B cell (primary cell): Measurements from ENCODE around the gene FAM43A. TPM values are rescaled to one million over a fixed set of nuclear protein-coding genes. Genes with fewer than 3 reads are reported as not detected.

Source experiments
- ATAC-seq: fragments of 200-7000 bp; cut with Tn5 transposase; one replicate; pipeline ENCODE4 v1.10.0; 2021; ENCODE audit warnings: low read depth, mild to moderate bottlenecking, moderate number of reproducible peaks, moderate library complexity
- CTCF ChIA-PET: fragments of 350-600 bp; sonication (Branson Sonifier 250); formaldehyde crosslinking; loops from one replicate; lab custom pipeline; 2021; ENCODE audit warnings: antibody characterized with exemption, inconsistent platforms; lab: Charles Lee
- POLR2A ChIA-PET: fragments of 350-600 bp; sonication (Branson Sonifier 250); formaldehyde crosslinking; loops from one replicate; lab custom pipeline; 2021; ENCODE audit warnings: antibody characterized with exemption; lab: Charles Lee
- DNase-seq: peaks from one replicate; pipeline ENCODE4 v3.0.0; 2013
- H2AFZ ChIP-seq: 2 replicates; pipeline ENCODE4 v1.6.1; 2012; ENCODE audit warnings: mild to moderate bottlenecking, low read depth, low read length; ENCODE audit not compliant: insufficient read depth, poor library complexity, severe bottlenecking
- H3K27ac ChIP-seq, 2 donors: 1 replicate in 1 of 2; 2 replicates in 1 of 2; pipeline ENCODE4 v1.5.1; 2012 to 2013; ENCODE audit warnings: low read length in 2 of 2, mild to moderate bottlenecking in 2 of 2, moderate library complexity in 1 of 2
- H3K27me3 ChIP-seq, 4 experiments: fragments of 200-600 bp in 1 of 4; sonication (generic) in 1 of 4; replicated peaks in 1 of 4; 1 replicate in 2 of 4; 2 replicates in 2 of 4; pipeline versions ENCODE4 v1.6.1 to v1.7.0; 2013 to 2016; ENCODE audit warnings: low read length in 3 of 4, mild to moderate bottlenecking in 2 of 4, mixed read lengths in 1 of 4, moderate library complexity in 1 of 4; ENCODE audit not compliant: insufficient read depth in 4 of 4, control insufficient read depth in 3 of 4; ENCODE audit errors: control extremely low read depth in 1 of 4
- H3K36me3 ChIP-seq, 2 experiments: replicated peaks in 1 of 2; 1 replicate in 1 of 2; 2 replicates in 1 of 2; pipeline versions ENCODE4 v1.6.1 to v1.7.1; 2013; ENCODE audit warnings: low read length in 1 of 2; ENCODE audit not compliant: insufficient read depth in 2 of 2, control insufficient read depth in 1 of 2; ENCODE audit errors: control extremely low read depth in 1 of 2, extremely low read depth in 1 of 2
- H3K4me1 ChIP-seq, 2 donors: fragments of 200-600 bp in 1 of 2; sonication (generic) in 1 of 2; 1 replicate in 1 of 2; 2 replicates in 1 of 2; pipeline versions ENCODE4 v1.5.1 to v1.6.1; 2013 to 2017; ENCODE audit warnings: low read length in 2 of 2; ENCODE audit not compliant: control insufficient read depth in 2 of 2, insufficient read depth in 2 of 2
- H3K4me2 ChIP-seq: replicated peaks from 2 replicates; pipeline ENCODE3; 2012; ENCODE audit warnings: mild to moderate bottlenecking, low read depth, low read length; ENCODE audit not compliant: poor library complexity, severe bottlenecking
- H3K4me3 ChIP-seq, 5 experiments: fragments of 200-600 bp in 1 of 5; sonication (generic) in 1 of 5; 1 replicate in 3 of 5; 2 replicates in 2 of 5; pipeline versions ENCODE4 v1.5.1 to v1.7.0; 2011 to 2016; ENCODE audit warnings: low read length in 4 of 5, mild to moderate bottlenecking in 4 of 5, low read depth in 2 of 5, control low read depth in 1 of 5, moderate library complexity in 1 of 5; ENCODE audit not compliant: insufficient read depth in 1 of 5; ENCODE audit errors: control extremely low read depth in 1 of 5, extremely low read depth in 1 of 5
- H3K79me2 ChIP-seq: fragments of 200-600 bp; sonication (generic); one replicate; pipeline ENCODE4 v1.6.0; 2016; ENCODE audit warnings: low read length; ENCODE audit not compliant: control insufficient read depth, insufficient read depth
- H3K9ac ChIP-seq: fragments of 200-600 bp; sonication (generic); 2 replicates; pipeline ENCODE4 v1.6.1; 2017; ENCODE audit warnings: mild to moderate bottlenecking, low read length, moderate library complexity
- H3K9me3 ChIP-seq, 3 donors: one replicate each; pipeline versions ENCODE4 v1.6.1 to v1.7.1; 2013; ENCODE audit warnings: low read length in 2 of 3; ENCODE audit not compliant: control insufficient read depth in 2 of 3, insufficient read depth in 1 of 3; ENCODE audit errors: control extremely low read depth in 1 of 3
- H4K20me1 ChIP-seq: 2 replicates; pipeline ENCODE4 v1.6.0; 2012; ENCODE audit warnings: mild to moderate bottlenecking, low read length; ENCODE audit not compliant: insufficient read depth, control insufficient read depth, poor library complexity, severe bottlenecking
- H3K27ac Mint-ChIP-seq: one replicate; pipeline ENCODE4 v1.8.0; 2021; ENCODE audit warnings: mixed read lengths
- H3K27me3 Mint-ChIP-seq: one replicate; pipeline ENCODE4 v1.8.0; 2021; ENCODE audit warnings: mixed read lengths
- H3K4me1 Mint-ChIP-seq: one replicate; pipeline ENCODE4 v1.8.0; 2021; ENCODE audit warnings: mixed read lengths
- H3K4me3 Mint-ChIP-seq: one replicate; pipeline ENCODE4 v1.8.0; 2021; ENCODE audit warnings: mixed read lengths
- H3K9me3 Mint-ChIP-seq: one replicate; pipeline ENCODE4 v1.8.0; 2022; ENCODE audit warnings: mixed read lengths; ENCODE audit not compliant: insufficient read depth
- CTCF ChIP-seq: fragments of 200-600 bp; IDR thresholded peaks from one replicate; pipeline ENCODE4 v1.8.0; 2022; ENCODE audit warnings: antibody characterized with exemption, mild to moderate bottlenecking
- EZH2 ChIP-seq: IDR thresholded peaks from 2 replicates; pipeline ENCODE4 v1.6.1; 2012; ENCODE audit warnings: borderline replicate concordance, low read depth, mild to moderate bottlenecking, moderate library complexity, low read length; ENCODE audit not compliant: insufficient read depth, poor library complexity, severe bottlenecking
- WGBS: methylation state at CpG from one replicate; pipeline ENCODE4 v1.1.5; 2013; ENCODE audit warnings: missing lambda C conversion rate; ENCODE audit not compliant: insufficient coverage; 5-methylcytosine and 5-hydroxymethylcytosine counted together
- intact Hi-C: fragments of 100-400 bp; cut with micrococcal nuclease; formaldehyde crosslinking; loops from one replicate; pipeline ENCODE4 v1.10.0; 2022
- polyA plus RNA-seq: library from polyadenylated mRNA; depleted of rRNA; stranded (reverse); fragments of >200 nt; gene quantifications from 2 replicates; pipeline ENCODE4 v1.2.3, GENCODE V29; 2012
- total RNA-seq, 2 donors: library from RNA; stranded (reverse); fragments of 120-200 nt in 1 of 2; gene quantifications; 1 replicate in 1 of 2; 2 replicates in 1 of 2; pipeline versions ENCODE4 v1.2.3 to v1.2.4, GENCODE V29; 2013 to 2022

Gene FAM43A
- total and polyA plus RNA-seq, 2 donors (not counting 1 experiment from before 2014, with no cell fraction given): 17.1 to 78.6 TPM

- Histone ChIP-seq H3K4me1 (peaks cover 62 to 78% of the 10 kb centered on the region in 2 donors), H3K79me2 (peaks cover 21% of the 10 kb centered on the region), H3K9ac (peak overlapping the region; percentile 10), H3K4me3 (peak overlapping the region in 1 of 5 experiments; percentile 13), H4K20me1 (peaks cover 26% of the 10 kb centered on the region), H2AFZ (no peak overlapping the region), H3K27ac (peak overlapping the region; percentile 78), H3K9me3 (peaks cover 0 to 14% (median 0%) of the 10 kb centered on the region in 3 donors), H3K36me3 (peaks cover 0 to 5% of the 10 kb centered on the region in 2 experiments), H3K27me3 (no peaks in the 10 kb centered on the region), H3K4me2 (peak overlapping the region; percentile 62)
- intact Hi-C loops: no loop called here
- CTCF ChIA-PET: interaction anchor here (0.7 to 13.4 kb wide), 9 partner anchors 8 to 581 kb away, joined by 3 to 231 read pairs (median 4); partner anchors contain the start of genes LSG1 and XXYLT1
- no peak for ATAC-seq
- POLR2A ChIA-PET: interaction anchor here (1.1 to 4.7 kb wide), 8 partner anchors 8 to 852 kb away, joined by 3 to 27 read pairs (median 6); partner anchors contain the start of gene LSG1
- peaks cover 2% of the 10 kb centered on the region for H3K9me3 Mint-ChIP-seq
- no peaks in the 10 kb centered on the region for H3K27me3 Mint-ChIP-seq
- TF ChIP-seq CTCF: no peak
- no peak for TF ChIP-seq EZH2
- 100% methylated on average over 2 of the region's 8 CpGs for WGBS
- H3K4me3 Mint-ChIP-seq: peak overlapping the region; percentile 82
- H3K27ac Mint-ChIP-seq: peak overlapping the region; percentile 97
- DNase-seq: peak; percentile 42
- H3K4me1 Mint-ChIP-seq: peaks cover 71% of the 10 kb centered on the region
Observed at GRCh38 chr3:194690501-194691372, 5.1 kb downstream of the FAM43A start.
